ENCODE data around the gene VASH1.

GRCh38 chr14:76754586-76754985, 6.7 kb upstream of the VASH1 start:
- TF ChIP-seq GATA3 (IDR thresholded peaks at IDR 0.05; ENCODE audit: low read depth, low read length) (no peak), GATA2 (IDR thresholded peaks at IDR 0.05; ENCODE audit: low read depth, low read length) (no peak)
